Measurements from ENCODE around the gene CCNK.

DNA sequence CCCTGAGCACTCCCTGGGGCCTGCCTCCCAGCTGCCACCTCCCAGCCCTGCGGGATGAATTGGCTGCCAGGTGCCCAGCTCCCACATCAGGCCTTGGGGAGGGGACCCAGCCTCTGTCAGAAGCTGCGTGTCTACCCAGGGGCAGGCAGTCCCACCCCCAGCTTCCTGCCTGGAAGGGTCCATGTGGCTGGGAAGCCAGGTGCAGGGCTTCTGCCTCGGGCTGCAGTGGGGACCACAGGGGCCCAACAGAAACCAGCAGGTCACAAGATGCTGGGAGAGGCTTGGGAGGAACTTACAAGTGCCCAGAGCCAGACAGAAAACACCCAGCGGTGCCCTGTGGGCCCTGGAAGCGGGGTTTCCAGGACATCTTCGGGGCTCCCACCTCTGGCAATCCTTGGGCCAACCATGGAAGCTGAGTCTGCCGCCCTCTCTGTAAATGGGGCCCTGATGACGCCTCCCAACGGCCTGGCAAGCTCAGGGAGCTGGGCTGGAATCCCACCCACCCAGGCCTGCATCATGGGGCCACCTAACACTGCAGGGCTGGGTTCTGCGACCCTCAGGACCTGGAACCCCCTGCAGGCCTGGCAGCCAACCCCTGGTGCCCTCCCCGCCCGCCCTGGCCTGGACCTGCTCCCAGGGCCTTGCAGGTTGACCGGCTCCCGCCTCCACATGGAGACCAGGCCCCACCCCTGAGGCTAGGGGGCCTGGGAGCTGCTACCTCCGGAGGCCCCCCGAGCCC is 36.6 kb downstream of the CCNK start:
- no peak for TF ChIP-seq CTCF (conservative IDR thresholded peaks at IDR 0.05)
- TF ChIP-seq ZFX (IDR thresholded peaks at IDR 0.05), result no peak

Data from C4-2B (cell line).